Measurements from ENCODE around the gene TNFSF12. TPM values are rescaled to one million over a fixed set of nuclear protein-coding genes. Genes with fewer than 3 reads are reported as not detected.

The TNFSF12 gene
- total and polyA plus RNA-seq, 4 donors: 15.1 to 72.2 (median 40.9) TPM

DNA sequence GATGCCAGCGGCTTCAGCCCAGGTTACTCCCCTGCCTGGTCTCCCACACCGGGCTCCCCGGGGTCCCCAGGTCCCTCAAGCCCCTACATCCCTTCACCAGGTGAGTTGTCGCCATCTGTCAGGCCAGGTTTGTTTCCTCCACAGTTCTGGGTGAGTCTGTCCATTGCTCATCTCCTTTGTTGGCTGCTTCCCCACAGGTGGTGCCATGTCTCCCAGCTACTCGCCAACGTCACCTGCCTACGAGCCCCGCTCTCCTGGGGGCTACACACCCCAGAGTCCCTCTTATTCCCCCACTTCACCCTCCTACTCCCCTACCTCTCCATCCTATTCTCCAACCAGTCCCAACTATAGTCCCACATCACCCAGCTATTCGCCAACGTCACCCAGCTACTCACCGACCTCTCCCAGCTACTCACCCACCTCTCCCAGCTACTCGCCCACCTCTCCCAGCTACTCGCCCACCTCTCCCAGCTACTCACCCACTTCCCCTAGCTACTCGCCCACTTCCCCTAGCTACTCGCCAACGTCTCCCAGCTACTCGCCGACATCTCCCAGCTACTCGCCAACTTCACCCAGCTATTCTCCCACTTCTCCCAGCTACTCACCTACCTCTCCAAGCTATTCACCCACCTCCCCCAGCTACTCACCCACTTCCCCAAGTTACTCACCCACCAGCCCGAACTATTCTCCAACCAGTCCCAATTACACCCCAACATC, 35.9 kb upstream of the TNFSF12 start:
- no peak for TF ChIP-seq CTCF (IDR thresholded peaks at IDR 0.05; ENCODE audit: control extremely low read depth, extremely low read depth)
- Histone ChIP-seq H3K36me3 (ENCODE audit: control insufficient read depth in 4 of 4, insufficient read depth in 4 of 4, low read length in 4 of 4) (peaks cover 26 to 55% (median 38%) of the 10 kb centered on the region in 4 donors), H3K9ac (ENCODE audit: insufficient read depth in 1 of 2, low read length in 2 of 2) (no peak overlapping the region), H3K27me3 (ENCODE audit: control insufficient read depth in 3 of 3, insufficient read depth in 3 of 3, low read length in 2 of 3) (no peaks in the 10 kb centered on the region), H3K4me1 (ENCODE audit: control insufficient read depth in 5 of 5, insufficient read depth in 5 of 5, low read length in 5 of 5) (peaks cover 0 to 6% (median 0%) of the 10 kb centered on the region in 5 donors), H3K9me3 (ENCODE audit: control insufficient read depth in 4 of 4, insufficient read depth in 3 of 4, low read length in 3 of 4) (no peaks in the 10 kb centered on the region), H3K27ac (ENCODE audit: low read depth in 1 of 2, low read length in 1 of 2) (no peak overlapping the region), H3K4me3 (no peak overlapping the region)
- 79 to 88% methylated on average over 20 of the region's 20 CpGs for WGBS, 2 donors
- no peak for ATAC-seq (ENCODE audit: insufficient read depth, low FRiP score)
- no peak for DNase-seq

DNA sequence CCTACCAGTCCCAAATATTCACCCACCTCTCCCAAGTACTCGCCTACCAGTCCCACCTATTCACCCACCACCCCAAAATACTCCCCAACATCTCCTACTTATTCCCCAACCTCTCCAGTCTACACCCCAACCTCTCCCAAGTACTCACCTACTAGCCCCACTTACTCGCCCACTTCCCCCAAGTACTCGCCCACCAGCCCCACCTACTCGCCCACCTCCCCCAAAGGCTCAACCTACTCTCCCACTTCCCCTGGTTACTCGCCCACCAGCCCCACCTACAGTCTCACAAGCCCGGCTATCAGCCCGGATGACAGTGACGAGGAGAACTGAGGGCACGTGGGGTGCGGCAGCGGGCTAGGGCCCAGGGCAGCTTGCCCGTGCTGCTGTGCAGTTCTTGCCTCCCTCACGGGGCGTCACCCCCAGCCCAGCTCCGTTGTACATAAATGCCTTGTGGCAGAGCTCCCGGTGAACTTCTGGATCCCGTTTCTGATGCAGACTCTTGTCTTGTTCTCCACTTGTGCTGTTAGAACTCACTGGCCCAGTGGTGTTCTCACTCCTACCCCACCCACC, 34.9 kb upstream of the TNFSF12 start:
- no peaks in the 10 kb centered on the region for H3K9me3 ChIP-seq (ENCODE audit: control insufficient read depth in 4 of 4, insufficient read depth in 3 of 4, low read length in 3 of 4)
- no peak for TF ChIP-seq CTCF (IDR thresholded peaks at IDR 0.05; ENCODE audit: control extremely low read depth, extremely low read depth)
- no peak for DNase-seq
- H3K27me3 ChIP-seq (ENCODE audit: control insufficient read depth in 3 of 3, insufficient read depth in 3 of 3, low read length in 2 of 3): no peaks in the 10 kb centered on the region
- peaks cover 23 to 48% (median 29%) of the 10 kb centered on the region in 4 donors for H3K36me3 ChIP-seq (ENCODE audit: control insufficient read depth in 4 of 4, insufficient read depth in 4 of 4, low read length in 4 of 4)
- no peak overlapping the region for H3K9ac ChIP-seq (ENCODE audit: insufficient read depth in 1 of 2, low read length in 2 of 2)
- no peak overlapping the region for H3K27ac ChIP-seq (ENCODE audit: low read depth in 1 of 2, low read length in 1 of 2)
- H3K4me1 ChIP-seq (ENCODE audit: control insufficient read depth in 5 of 5, insufficient read depth in 5 of 5, low read length in 5 of 5): peaks cover 0 to 6% (median 0%) of the 10 kb centered on the region in 5 donors
- 80 to 86% methylated on average over 17 of the region's 17 CpGs for WGBS, 2 donors
- no peak for ATAC-seq (ENCODE audit: insufficient read depth, low FRiP score)
- no peak overlapping the region for H3K4me3 ChIP-seq

DNA sequence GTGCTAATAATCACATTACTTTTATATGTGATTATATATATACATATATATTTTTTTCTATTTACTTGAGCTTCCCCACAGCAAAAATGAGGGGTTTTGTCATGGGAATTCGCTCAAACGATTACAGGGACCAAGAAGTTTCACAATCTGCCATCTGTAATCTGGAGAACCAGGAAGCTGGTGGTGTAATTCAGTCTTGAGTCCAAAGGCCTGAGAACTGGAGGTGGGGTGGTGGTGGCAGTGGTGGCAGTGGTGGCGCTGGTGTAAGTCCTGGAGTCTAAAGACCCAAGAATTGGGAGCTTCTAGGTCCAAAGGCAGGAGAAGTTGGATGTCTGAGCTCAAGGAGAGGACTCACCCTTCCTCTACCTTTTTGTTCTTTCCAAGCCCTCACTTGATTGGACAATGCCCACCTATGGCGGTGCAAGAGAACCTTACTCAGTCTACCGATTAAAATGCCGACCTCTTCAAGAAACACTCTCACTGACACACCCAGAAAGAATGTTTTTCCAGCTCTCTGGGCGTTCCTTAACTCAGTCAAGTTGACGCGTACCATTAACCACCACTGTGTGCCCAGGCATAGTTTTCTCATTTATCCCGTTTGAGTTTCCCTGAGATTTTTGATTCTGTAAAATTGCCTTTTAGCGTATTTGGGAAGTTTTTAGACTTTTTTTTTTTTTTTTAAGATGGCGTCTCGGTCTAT, 32.8 kb upstream of the TNFSF12 start:
- H3K27me3 ChIP-seq (ENCODE audit: control insufficient read depth in 3 of 3, insufficient read depth in 3 of 3, low read length in 2 of 3): no peaks in the 10 kb centered on the region
- TF ChIP-seq CTCF (IDR thresholded peaks at IDR 0.05; ENCODE audit: control extremely low read depth, extremely low read depth): no peak
- peaks cover 0 to 6% (median 0%) of the 10 kb centered on the region in 5 donors for H3K4me1 ChIP-seq (ENCODE audit: control insufficient read depth in 5 of 5, insufficient read depth in 5 of 5, low read length in 5 of 5)
- no peak overlapping the region for H3K9ac ChIP-seq (ENCODE audit: insufficient read depth in 1 of 2, low read length in 2 of 2)
- no peak for ATAC-seq (ENCODE audit: insufficient read depth, low FRiP score)
- WGBS, 2 donors: 76 to 80% methylated on average over 13 of the region's 13 CpGs
- H3K9me3 ChIP-seq (ENCODE audit: control insufficient read depth in 4 of 4, insufficient read depth in 3 of 4, low read length in 3 of 4): no peaks in the 10 kb centered on the region
- no peak overlapping the region for H3K4me3 ChIP-seq
- peaks cover 14 to 33% (median 17%) of the 10 kb centered on the region in 4 donors for H3K36me3 ChIP-seq (ENCODE audit: control insufficient read depth in 4 of 4, insufficient read depth in 4 of 4, low read length in 4 of 4)
- no peak for DNase-seq
- no peak overlapping the region for H3K27ac ChIP-seq (ENCODE audit: low read depth in 1 of 2, low read length in 1 of 2)

All from lung (tissue), 12 donors.